Measurements from ENCODE around the gene RNU4-1. TPM values are rescaled to one million over a fixed set of nuclear protein-coding genes. Genes with fewer than 3 reads are reported as not detected.
"Not testable (repeated sequence)": the region's sequence is repeated elsewhere in the genome, so short reads cannot be mapped to it uniquely, and the experiment has no call there.

Gene RNU4-1
- total RNA-seq, 1 donor from 2014 or later: 5,477 TPM

- TF ChIP-seq CTCF (IDR thresholded peaks at IDR 0.05; ENCODE audit: unreplicated experiment): no peak
- DNase-seq (ENCODE audit: low spot score in 2 of 2, unreplicated experiment in 2 of 2): no peak
- Mint-ChIP-seq H3K4me3 (no peak overlapping the region), H3K9me3 (no peaks in the 10 kb centered on the region), H3K27me3 (ENCODE audit: low read depth) (no peaks in the 10 kb centered on the region), H3K27ac (peak overlapping the region; percentile 73), H3K36me3 (no peaks in the 10 kb centered on the region), H3K4me1 (peaks cover 57% of the 10 kb centered on the region)
These were observed 45.9 kb downstream of the RNU4-1 start for GRCh38 chr12:120247183-120247582.

GRCh38 chr12:120246705-120247104 lies 46.3 kb downstream of the RNU4-1 start:
- not testable (repeated sequence) for H3K4me3 Mint-ChIP-seq; H3K9me3 Mint-ChIP-seq; H3K36me3 Mint-ChIP-seq; H3K27me3 Mint-ChIP-seq (ENCODE audit: low read depth); H3K27ac Mint-ChIP-seq; DNase-seq (ENCODE audit: low spot score in 2 of 2, unreplicated experiment in 2 of 2)
- H3K4me1 Mint-ChIP-seq: peaks cover 61% of the 10 kb centered on the region

Other genes starting within 250 kb of the RNU4-1 start
- 28.1 to 36.5 TPM (median 33.2 TPM) in 3 replicates for gene RAB35, start 176.5 kb downstream of the RNU4-1 start, total RNA-seq
- 121 to 134 TPM (median 127 TPM) in 3 replicates for gene GCN1, start 98.5 kb downstream of the RNU4-1 start, total RNA-seq
- gene RPLP0, start 92.1 kb downstream of the RNU4-1 start, total RNA-seq: 1,924 to 1,989 TPM (median 1,950 TPM) in 3 replicates
- gene PXN, start 27.5 kb downstream of the RNU4-1 start, total RNA-seq: 113 to 123 TPM (median 117 TPM) in 3 replicates
- gene RNU4-2, start 1.3 kb downstream of the RNU4-1 start, total RNA-seq: 9,118 to 10,048 TPM (median 9,930 TPM) in 3 replicates
- gene SIRT4, start 9.1 kb upstream of the RNU4-1 start, total RNA-seq: 3.9 to 4.6 TPM (median 4.3 TPM) in 3 replicates
- gene PLA2G1B, start 34.5 kb upstream of the RNU4-1 start, total RNA-seq: not detected in 3 replicates
- 27.7 to 32.7 TPM (median 28.4 TPM) in 3 replicates for gene MSI1, start 75.9 kb upstream of the RNU4-1 start, total RNA-seq
- 229 to 242 TPM (median 230 TPM) in 3 replicates for gene COX6A1, start 144.9 kb upstream of the RNU4-1 start, total RNA-seq
- 22.3 to 25.3 TPM (median 23.5 TPM) in 3 replicates for gene TRIAP1, start 153.1 kb upstream of the RNU4-1 start, total RNA-seq
- 27.5 to 30.8 TPM (median 29.7 TPM) in 3 replicates for gene GATC, start 153.2 kb upstream of the RNU4-1 start, total RNA-seq
- 197 to 203 TPM (median 199 TPM) in 3 replicates for gene SRSF9, start 176.5 kb upstream of the RNU4-1 start, total RNA-seq
- 249 to 260 TPM (median 258 TPM) in 3 replicates for gene DYNLL1, start 202.9 kb upstream of the RNU4-1 start, total RNA-seq
- 28.5 to 29.1 TPM (median 28.9 TPM) in 3 replicates for gene COQ5, start 235.9 kb upstream of the RNU4-1 start, total RNA-seq
- 150 to 160 TPM (median 151 TPM) in 3 replicates for gene RNF10, start 241.1 kb upstream of the RNU4-1 start, total RNA-seq

All from mesothelial cell of epicardium (in vitro differentiated cells).